ENCODE measurements around the gene ARL6IP4. TPM values are rescaled to one million over a fixed set of nuclear protein-coding genes. Genes with fewer than 3 reads are reported as not detected.

The ARL6IP4 gene
- total RNA-seq, 2 donors from 2014 or later, result 112 to 160 TPM

GRCh38 chr12:122979001-122979907, 1.2 kb upstream of the ARL6IP4 start:
- Mint-ChIP-seq H3K4me1 (peaks cover 12% of the 10 kb centered on the region), H3K9me3 (no peaks in the 10 kb centered on the region), H3K27me3 (no peaks in the 10 kb centered on the region), H3K27ac (peak overlapping the region; percentile 87), H3K36me3 (ENCODE audit: low read depth) (peaks cover 31% of the 10 kb centered on the region), H3K4me3 (peak overlapping the region; percentile 88)
- ATAC-seq (replicated peaks), result no peak

- H3K27me3 Mint-ChIP-seq, result no peaks in the 10 kb centered on the region
- peak overlapping the region; percentile 87 for H3K27ac Mint-ChIP-seq
- peaks cover 13% of the 10 kb centered on the region for H3K4me1 Mint-ChIP-seq
Measured at GRCh38 chr12:122979908-122980182, 636 bp upstream of the ARL6IP4 start.

GRCh38 chr12:122981036-122981471, 573 bp downstream of the ARL6IP4 start:
- Mint-ChIP-seq H3K27ac (peak overlapping the region; percentile 87), H3K27me3 (no peaks in the 10 kb centered on the region), H3K4me3 (peak overlapping the region; percentile 88), H3K4me1 (peaks cover 16% of the 10 kb centered on the region), H3K36me3 (ENCODE audit: low read depth) (peaks cover 31% of the 10 kb centered on the region), H3K9me3 (no peaks in the 10 kb centered on the region)
- peak; percentile 27 for ATAC-seq (replicated peaks)

More at GRCh38 chr12:122979908-122980182, 636 bp upstream of the ARL6IP4 start:
- peaks cover 31% of the 10 kb centered on the region for H3K36me3 Mint-ChIP-seq (ENCODE audit: low read depth)
- ATAC-seq (replicated peaks), result no peak
- no peaks in the 10 kb centered on the region for H3K9me3 Mint-ChIP-seq
- H3K4me3 Mint-ChIP-seq, result peak overlapping the region; percentile 88

- Mint-ChIP-seq H3K4me1 (peaks cover 16% of the 10 kb centered on the region), H3K36me3 (ENCODE audit: low read depth) (peaks cover 31% of the 10 kb centered on the region), H3K27me3 (no peaks in the 10 kb centered on the region), H3K27ac (peak overlapping the region; percentile 87), H3K9me3 (no peaks in the 10 kb centered on the region), H3K4me3 (peak overlapping the region; percentile 88)
- no peak for ATAC-seq (replicated peaks)
Measured at GRCh38 chr12:122981587-122982476, 1.4 kb downstream of the ARL6IP4 start.

GRCh38 chr12:122982477-122982815, 2.0 kb downstream of the ARL6IP4 start:
- H3K27me3 Mint-ChIP-seq, result no peaks in the 10 kb centered on the region
- no peaks in the 10 kb centered on the region for H3K9me3 Mint-ChIP-seq
- H3K4me3 Mint-ChIP-seq, result peak overlapping the region; percentile 88
- peaks cover 31% of the 10 kb centered on the region for H3K36me3 Mint-ChIP-seq (ENCODE audit: low read depth)
- no peak overlapping the region for H3K27ac Mint-ChIP-seq
- H3K4me1 Mint-ChIP-seq, result peaks cover 16% of the 10 kb centered on the region
- no peak for ATAC-seq (replicated peaks)

GRCh38 chr12:122982963-122983788, 2.7 kb downstream of the ARL6IP4 start:
- Mint-ChIP-seq H3K27ac (peak overlapping the region; percentile 70), H3K4me1 (peaks cover 13% of the 10 kb centered on the region), H3K27me3 (no peaks in the 10 kb centered on the region), H3K9me3 (no peaks in the 10 kb centered on the region), H3K4me3 (peak overlapping the region; percentile 88), H3K36me3 (ENCODE audit: low read depth) (peaks cover 31% of the 10 kb centered on the region)
- no peak for ATAC-seq (replicated peaks)

- ATAC-seq (replicated peaks), result no peak
- Mint-ChIP-seq H3K4me3 (peak overlapping the region; percentile 88), H3K9me3 (no peaks in the 10 kb centered on the region), H3K4me1 (peaks cover 12% of the 10 kb centered on the region), H3K27ac (no peak overlapping the region), H3K27me3 (no peaks in the 10 kb centered on the region), H3K36me3 (ENCODE audit: low read depth) (peaks cover 31% of the 10 kb centered on the region)
Measured at GRCh38 chr12:122983789-122984515, 3.5 kb downstream of the ARL6IP4 start.

GRCh38 chr12:122984612-122985337, 4.3 kb downstream of the ARL6IP4 start:
- H3K9me3 Mint-ChIP-seq, result no peaks in the 10 kb centered on the region
- ATAC-seq (replicated peaks), result no peak
- H3K36me3 Mint-ChIP-seq (ENCODE audit: low read depth), result peaks cover 31% of the 10 kb centered on the region
- H3K4me1 Mint-ChIP-seq, result peaks cover 12% of the 10 kb centered on the region
- no peaks in the 10 kb centered on the region for H3K27me3 Mint-ChIP-seq
- no peak overlapping the region for H3K4me3 Mint-ChIP-seq
- no peak overlapping the region for H3K27ac Mint-ChIP-seq

- no peak overlapping the region for H3K4me3 Mint-ChIP-seq
- H3K36me3 Mint-ChIP-seq (ENCODE audit: low read depth), result peaks cover 31% of the 10 kb centered on the region
- no peak for ATAC-seq (replicated peaks)
- H3K27ac Mint-ChIP-seq, result no peak overlapping the region
- H3K27me3 Mint-ChIP-seq, result no peaks in the 10 kb centered on the region
- peaks cover 12% of the 10 kb centered on the region for H3K4me1 Mint-ChIP-seq
- H3K9me3 Mint-ChIP-seq, result no peaks in the 10 kb centered on the region
Measured at GRCh38 chr12:122985338-122986257, 5.1 kb downstream of the ARL6IP4 start.

GRCh38 chr12:122986258-122986871, 5.9 kb downstream of the ARL6IP4 start:
- Mint-ChIP-seq H3K36me3 (ENCODE audit: low read depth) (peaks cover 24% of the 10 kb centered on the region), H3K4me1 (peaks cover 12% of the 10 kb centered on the region), H3K27ac (no peak overlapping the region), H3K4me3 (no peak overlapping the region), H3K9me3 (no peaks in the 10 kb centered on the region), H3K27me3 (no peaks in the 10 kb centered on the region)
- ATAC-seq (replicated peaks), result no peak

GRCh38 chr12:122987086-122987951, 6.8 kb downstream of the ARL6IP4 start:
- no peak for ATAC-seq (replicated peaks)
- no peak overlapping the region for H3K27ac Mint-ChIP-seq
- H3K27me3 Mint-ChIP-seq, result no peaks in the 10 kb centered on the region
- no peak overlapping the region for H3K4me3 Mint-ChIP-seq
- no peaks in the 10 kb centered on the region for H3K9me3 Mint-ChIP-seq
- H3K36me3 Mint-ChIP-seq (ENCODE audit: low read depth), result peaks cover 15% of the 10 kb centered on the region
- H3K4me1 Mint-ChIP-seq, result peaks cover 12% of the 10 kb centered on the region

All from activated T-helper 17 cell treated with anti-CD3 and anti-CD28 coated beads, Interleukin-2, amount 50 U/mL, for 72 hours (primary cell).